B cell (primary cell): Measurements from ENCODE around the gene CCR9.

Experiments used
- EZH2 ChIP-seq: IDR thresholded peaks from 2 replicates; pipeline ENCODE4 v1.6.1; 2012; ENCODE audit warnings: borderline replicate concordance, low read depth, mild to moderate bottlenecking, moderate library complexity, low read length; ENCODE audit not compliant: insufficient read depth, poor library complexity, severe bottlenecking
- TF ChIP-seq, protein P1 (sequence below): fragments of 200-600 bp; IDR thresholded peaks from one replicate; pipeline ENCODE4 v1.8.0; 2022; ENCODE audit warnings: antibody characterized with exemption, mild to moderate bottlenecking

DNA sequence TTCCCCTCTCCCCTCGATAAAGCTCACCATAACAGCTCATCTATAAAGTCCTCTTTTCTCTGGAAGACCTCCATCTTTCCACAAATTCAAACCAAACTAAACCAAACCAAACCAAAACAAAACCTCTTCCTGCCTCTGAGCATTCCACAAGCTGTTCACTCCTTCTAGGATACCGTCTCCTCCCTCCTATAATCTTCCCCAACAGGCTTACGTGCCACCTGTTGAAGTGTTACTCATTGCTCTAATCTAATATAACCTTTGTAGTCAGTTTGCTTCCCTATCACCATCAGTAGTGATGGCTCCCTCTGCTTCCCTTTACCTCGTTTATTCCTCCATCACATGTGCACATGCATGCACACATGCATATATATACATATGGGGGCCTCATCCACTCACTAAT is 12.7 kb upstream of the CCR9 start:
- TF ChIP-seq, protein P1, sequence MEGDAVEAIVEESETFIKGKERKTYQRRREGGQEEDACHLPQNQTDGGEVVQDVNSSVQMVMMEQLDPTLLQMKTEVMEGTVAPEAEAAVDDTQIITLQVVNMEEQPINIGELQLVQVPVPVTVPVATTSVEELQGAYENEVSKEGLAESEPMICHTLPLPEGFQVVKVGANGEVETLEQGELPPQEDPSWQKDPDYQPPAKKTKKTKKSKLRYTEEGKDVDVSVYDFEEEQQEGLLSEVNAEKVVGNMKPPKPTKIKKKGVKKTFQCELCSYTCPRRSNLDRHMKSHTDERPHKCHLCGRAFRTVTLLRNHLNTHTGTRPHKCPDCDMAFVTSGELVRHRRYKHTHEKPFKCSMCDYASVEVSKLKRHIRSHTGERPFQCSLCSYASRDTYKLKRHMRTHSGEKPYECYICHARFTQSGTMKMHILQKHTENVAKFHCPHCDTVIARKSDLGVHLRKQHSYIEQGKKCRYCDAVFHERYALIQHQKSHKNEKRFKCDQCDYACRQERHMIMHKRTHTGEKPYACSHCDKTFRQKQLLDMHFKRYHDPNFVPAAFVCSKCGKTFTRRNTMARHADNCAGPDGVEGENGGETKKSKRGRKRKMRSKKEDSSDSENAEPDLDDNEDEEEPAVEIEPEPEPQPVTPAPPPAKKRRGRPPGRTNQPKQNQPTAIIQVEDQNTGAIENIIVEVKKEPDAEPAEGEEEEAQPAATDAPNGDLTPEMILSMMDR = no peak
- no peak for TF ChIP-seq EZH2
